GM12878 (cell line): Measurements from ENCODE around the gene UBR2. TPM values are rescaled to one million over a fixed set of nuclear protein-coding genes. Genes with fewer than 3 reads are reported as not detected.
A peak's percentile ranks its signal among the peaks of the same experiment; 100 is the strongest.
"Not testable (repeated sequence)": the region's sequence is repeated elsewhere in the genome, so short reads cannot be mapped to it uniquely, and the experiment has no call there.

ENCODE experiments used
- ATAC-seq: fragments of 200-7000 bp; cut with Tn5 transposase; 3 replicates; pipeline ENCODE4 v1.9.1; 2020; ENCODE audit warnings: mild to moderate bottlenecking, moderate library complexity
- BruUV-seq: library from RNA; stranded (reverse); fragments of 400-500 nt; replicated peaks from 2 replicates; lab custom pipeline; 2021; lab: Mats Ljungman, UMichigan
- CTCF ChIA-PET: fragments of 300-600 bp; sonication (Branson Sonifier 250); formaldehyde crosslinking; extraction: SDS; loops from one replicate; lab custom pipeline; 2021; ENCODE audit warnings: inconsistent platforms; lab: Yijun Ruan, JAX
- POLR2A ChIA-PET: fragments of 350-600 bp; formaldehyde crosslinking; extraction: SDS; loops from one replicate; lab custom pipeline; 2021; ENCODE audit warnings: inconsistent platforms; lab: Charles Lee
- RAD21 ChIA-PET: fragments of 300-600 bp; sonication (Branson Sonifier 250); formaldehyde crosslinking; loops from one replicate; lab custom pipeline; 2023; ENCODE audit warnings: antibody characterized with exemption; ENCODE audit not compliant: unreplicated experiment; lab: Charles Lee
- SMC1A ChIA-PET: fragments of 300-600 bp; sonication (Branson Sonifier 250); formaldehyde crosslinking; loops from one replicate; lab custom pipeline; 2023; ENCODE audit not compliant: unreplicated experiment, uncharacterized antibody; lab: Charles Lee
- DNase-seq: peaks from one replicate; pipeline ENCODE4 v3.0.0-alpha.2; 2011; ENCODE audit warnings: low read depth, low spot score
- FAIRE-seq: peaks from 3 replicates; lab custom pipeline; 2011; peaks lifted over from hg19 to GRCh38; lab: Jason Lieb, UNC
- H2AFZ ChIP-seq: 2 replicates; pipeline ENCODE4 v1.6.0; 2011; ENCODE audit warnings: low read depth, low read length, control low read depth; ENCODE audit not compliant: control insufficient read depth
- H3K27ac ChIP-seq: 2 replicates; pipeline ENCODE4 v1.5.1; 2011; ENCODE audit warnings: control low read depth; ENCODE audit not compliant: control insufficient read depth, insufficient read depth
- H3K27me3 ChIP-seq, 2 experiments: replicated peaks in 1 of 2; 2 replicates each; pipeline versions ENCODE4 v1.6.0 to v1.6.1; 2011; ENCODE audit warnings: low read length in 1 of 2; ENCODE audit not compliant: control insufficient read depth in 2 of 2, insufficient read depth in 2 of 2
- H3K36me3 ChIP-seq, 2 experiments: 2 replicates each; pipeline ENCODE4 v1.5.1; 2011; ENCODE audit warnings: low read length in 1 of 2; ENCODE audit not compliant: control insufficient read depth in 2 of 2, insufficient read depth in 2 of 2
- H3K4me1 ChIP-seq: 2 replicates; pipeline ENCODE4 v1.6.1; 2011; ENCODE audit warnings: mild to moderate bottlenecking, low read length, moderate library complexity, mixed read lengths; ENCODE audit not compliant: control insufficient read depth, insufficient read depth
- H3K4me2 ChIP-seq: 2 replicates; pipeline ENCODE4 v1.6.0; 2011; ENCODE audit warnings: control low read depth; ENCODE audit not compliant: control insufficient read depth, insufficient read depth
- H3K4me3 ChIP-seq: fragments of 200-600 bp; sonication (generic); 2 replicates; pipeline ENCODE4 v1.5.1; 2016
- H3K79me2 ChIP-seq: 2 replicates; pipeline ENCODE4 v1.6.0; 2011; ENCODE audit warnings: low read length; ENCODE audit not compliant: control insufficient read depth, insufficient read depth
- H3K9ac ChIP-seq: 2 replicates; pipeline ENCODE4 v1.8.0; 2011; ENCODE audit warnings: low read length, control low read depth, mixed read lengths; ENCODE audit not compliant: control insufficient read depth, insufficient read depth
- H3K9me3 ChIP-seq: replicated peaks from 3 replicates; pipeline ENCODE4 v1.5.1; 2011; ENCODE audit warnings: mild to moderate bottlenecking, low read length; ENCODE audit not compliant: control insufficient read depth, insufficient read depth
- H4K20me1 ChIP-seq: 2 replicates; pipeline ENCODE4 v1.6.0; 2011; ENCODE audit not compliant: control insufficient read depth, insufficient read depth
- BCL11A ChIP-seq: IDR thresholded peaks from 2 replicates; pipeline ENCODE4 v1.6.1; 2011; ENCODE audit warnings: low read depth, low read length
- CBX5 ChIP-seq: sonication (generic); IDR thresholded peaks from 2 replicates; pipeline ENCODE4 v1.6.1; 2016; ENCODE audit warnings: low read depth, moderate library complexity, mild to moderate bottlenecking, inconsistent platforms
- E2F8 ChIP-seq: fragments of 450-650 bp; IDR thresholded peaks from 2 replicates; pipeline ENCODE4 v1.6.1; 2018; ENCODE audit warnings: mild to moderate bottlenecking, low read depth, moderate library complexity; ENCODE audit not compliant: partially characterized antibody
- GABPA ChIP-seq: IDR thresholded peaks from 2 replicates; pipeline ENCODE4 v1.6.1; 2014; ENCODE audit warnings: antibody characterized with exemption, low read depth, mild to moderate bottlenecking, inconsistent platforms
- JUNB ChIP-seq: IDR thresholded peaks from 2 replicates; pipeline ENCODE4 v1.6.1; 2016; ENCODE audit warnings: antibody characterized with exemption, mild to moderate bottlenecking
- MTA2 ChIP-seq: fragments of 450-650 bp; IDR thresholded peaks from 2 replicates; pipeline ENCODE4 v1.6.1; 2016; ENCODE audit warnings: low read depth, mild to moderate bottlenecking, moderate library complexity
- MXI1 ChIP-seq: fragments of 150-350 bp; IDR thresholded peaks from 2 replicates; pipeline ENCODE4 v1.6.1; 2011; ENCODE audit warnings: low read depth, mild to moderate bottlenecking, inconsistent platforms, low read length, improper control_type of control experiment
- NFXL1 ChIP-seq: fragments of 450-650 bp; IDR thresholded peaks from 2 replicates; pipeline ENCODE4 v1.6.1; 2017; ENCODE audit warnings: antibody characterized with exemption, mild to moderate bottlenecking, borderline replicate concordance
- SKIL ChIP-seq: fragments of 450-650 bp; IDR thresholded peaks from 2 replicates; pipeline ENCODE4 v1.6.1; 2017; ENCODE audit warnings: mild to moderate bottlenecking, low read depth, inconsistent platforms; ENCODE audit not compliant: poor library complexity, severe bottlenecking
- SPI1 ChIP-seq: IDR thresholded peaks from 2 replicates; pipeline ENCODE4 v1.6.1; 2011; ENCODE audit warnings: low read depth, mild to moderate bottlenecking, low read length, moderate library complexity, borderline replicate concordance; ENCODE audit not compliant: insufficient read depth
- TCF3 ChIP-seq: IDR thresholded peaks from 2 replicates; pipeline ENCODE4 v1.6.1; 2012; ENCODE audit warnings: low read depth, mild to moderate bottlenecking, low read length, borderline replicate concordance; ENCODE audit not compliant: insufficient read depth
- ZNF384 ChIP-seq: IDR thresholded peaks from 2 replicates; pipeline ENCODE4 v1.6.1; 2012; ENCODE audit warnings: low read depth, mild to moderate bottlenecking, low read length, improper control_type of control experiment, borderline replicate concordance
- WGBS: methylation state at CpG from one replicate; pipeline ENCODE4 v1.1.6; 2016; ENCODE audit warnings: low lambda C conversion rate; ENCODE audit not compliant: insufficient replicate concordance, insufficient coverage; ENCODE audit errors: missing lambda C conversion rate; 5-methylcytosine and 5-hydroxymethylcytosine counted together
- in situ Hi-C: fragments of 300-500 bp; cut with MboI; formaldehyde crosslinking; loops from 9 replicates; pipeline ENCODE4 v1.14.3; 2018; ENCODE audit warnings: mixed read lengths
- intact Hi-C: fragments of 100-400 bp; cut with micrococcal nuclease; formaldehyde crosslinking; loops from one replicate; pipeline ENCODE4 v1.14.2; 2022; ENCODE audit not compliant: unreplicated experiment
- polyA plus RNA-seq, 11 experiments: library from polyadenylated mRNA; depleted of rRNA in 4 of 11; unstranded in 6 of 11; stranded (reverse) in 5 of 11; fragments of >200 nt; fragmentation: Nextera tagmentation in 4 of 11; fragmentation: Illumina TruSeq in 1 of 11; extraction: Ambion mirVana in 4 of 11; extraction: Trizol in 1 of 11; gene quantifications; 1 replicate in 1 of 11; 2 replicates in 10 of 11; pipeline versions ENCODE4 v1.2.1 to v1.2.3, GENCODE V29; 2011 to 2016; ENCODE audit warnings: inconsistent platforms in 2 of 11, missing spikeins in 2 of 11, low read depth in 1 of 11
- total RNA-seq, 4 experiments: library from RNA; depleted of rRNA in 3 of 4; stranded (reverse); fragments of >200 nt in 3 of 4; fragmentation: Illumina TruSeq in 1 of 4; extraction: Trizol in 1 of 4; gene quantifications; 2 replicates each; pipeline versions ENCODE4 v1.2.1 to v1.2.3, GENCODE V29; 2013 to 2021

The UBR2 gene
- total and polyA plus RNA-seq, 10 of the 15 experiments (the other 5 are each of a cell fraction or from before 2014, with no cell fraction given): 2.3 to 18.4 (median 9.6) TPM

- peak; percentile 49 for TF ChIP-seq SKIL
- TF ChIP-seq ZNF384: peak; percentile 94
- TF ChIP-seq SPI1: peak; percentile 96
- TF ChIP-seq MTA2: no peak
- no peak; the same call in 1 of the 2 replicates for TF ChIP-seq MXI1
- TF ChIP-seq TCF3: peak; percentile 40; the same call in 1 of the 2 replicates
- TF ChIP-seq E2F8: peak; percentile 82
- no peak for TF ChIP-seq NFXL1
- 0 out of 2 replicates have a peak, but pooled peaks have one; percentile 10 for TF ChIP-seq GABPA
- TF ChIP-seq JUNB: 0 out of 2 replicates have a peak, but pooled peaks have one; percentile 2
- 0 out of 2 replicates have a peak, but pooled peaks have one; percentile 52 for TF ChIP-seq CBX5
- TF ChIP-seq BCL11A: peak; percentile 56
- TF ChIP-seq, all 136 proteins: peak for 32
These were observed 8.7 kb downstream of the UBR2 start (continued) for GRCh38 chr6:42572523-42572922.

GRCh38 chr6:42576538-42576937, 12.7 kb downstream of the UBR2 start:
- ChIA-PET SMC1A (interaction anchor here (1.7 kb wide), 1 partner anchor 12 kb away, joined by 11 read pairs; the partner anchor contains the start of gene UBR2), RAD21 (interaction anchor here (1.6 kb wide), 1 partner anchor 31 kb away, joined by 3 read pairs; no protein-coding TSS in a partner anchor), CTCF (interaction anchor here (1.5 kb wide), 1 partner anchor 29 kb away, joined by 4 read pairs; no protein-coding TSS in a partner anchor)
- H3K27me3 ChIP-seq, H3K4me3 ChIP-seq, BruUV-seq, H3K9ac ChIP-seq, DNase-seq, H4K20me1 ChIP-seq, in situ Hi-C loops, H2AFZ ChIP-seq, H3K27ac ChIP-seq, H3K9me3 ChIP-seq, intact Hi-C loops, H3K36me3 ChIP-seq, FAIRE-seq, POLR2A ChIA-PET, H3K4me1 ChIP-seq, ATAC-seq, H3K4me2 ChIP-seq: not testable (repeated sequence)
- H3K79me2 ChIP-seq: peaks cover 12% of the 10 kb centered on the region
- 95% methylated on average over 6 of the region's 7 CpGs for WGBS
